AG09309 (cell line): ENCODE measurements around the gene SPIRE2.

Experiments
- DNase-seq: peaks from one replicate; pipeline ENCODE4 v3.0.0-alpha.2; 2010; ENCODE audit warnings: low read depth
- H3K4me3 ChIP-seq: 2 replicates; pipeline ENCODE4 v1.5.1; 2011; ENCODE audit warnings: mild to moderate bottlenecking, low read depth, low read length, moderate library complexity; ENCODE audit not compliant: control insufficient read depth
- CTCF ChIP-seq: IDR thresholded peaks from 2 replicates; pipeline ENCODE4 v1.5.1; 2011; ENCODE audit warnings: mild to moderate bottlenecking, low read depth, low read length, inconsistent platforms; ENCODE audit not compliant: insufficient read depth, control insufficient read depth; ENCODE audit errors: missing control alignments

The SPIRE2 gene

GRCh38 chr16:89898201-89898967 lies 70.1 kb downstream of the SPIRE2 start:
- H3K4me3 ChIP-seq = no peak overlapping the region
- DNase-seq = no peak
- TF ChIP-seq CTCF = no peak

GRCh38 chr16:89899879-89900481 lies 71.7 kb downstream of the SPIRE2 start:
- TF ChIP-seq CTCF = no peak
- no peak for DNase-seq
- H3K4me3 ChIP-seq = no peak overlapping the region

DNA sequence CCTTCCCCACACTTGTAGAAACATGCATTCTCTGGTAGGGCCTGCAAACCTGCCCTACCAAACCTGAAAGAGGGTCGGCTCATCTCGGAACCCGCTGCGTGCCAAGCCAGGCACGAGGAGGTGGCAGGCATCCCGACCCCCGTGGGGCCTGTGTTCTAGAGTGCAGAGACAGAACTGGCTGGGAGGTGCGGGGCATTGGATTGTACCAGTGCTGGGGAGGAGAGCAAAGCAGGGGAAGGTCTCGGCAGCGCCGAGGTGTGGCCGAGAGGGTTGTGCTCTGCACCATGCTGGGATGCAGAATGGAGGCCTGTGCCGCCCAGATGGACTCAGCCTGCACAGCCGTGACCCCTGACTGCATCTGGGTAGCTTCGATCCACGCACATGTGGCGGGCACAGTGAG lies 72.6 kb downstream of the SPIRE2 start:
- DNase-seq = no peak
- TF ChIP-seq CTCF = no peak
- no peak overlapping the region for H3K4me3 ChIP-seq

DNA sequence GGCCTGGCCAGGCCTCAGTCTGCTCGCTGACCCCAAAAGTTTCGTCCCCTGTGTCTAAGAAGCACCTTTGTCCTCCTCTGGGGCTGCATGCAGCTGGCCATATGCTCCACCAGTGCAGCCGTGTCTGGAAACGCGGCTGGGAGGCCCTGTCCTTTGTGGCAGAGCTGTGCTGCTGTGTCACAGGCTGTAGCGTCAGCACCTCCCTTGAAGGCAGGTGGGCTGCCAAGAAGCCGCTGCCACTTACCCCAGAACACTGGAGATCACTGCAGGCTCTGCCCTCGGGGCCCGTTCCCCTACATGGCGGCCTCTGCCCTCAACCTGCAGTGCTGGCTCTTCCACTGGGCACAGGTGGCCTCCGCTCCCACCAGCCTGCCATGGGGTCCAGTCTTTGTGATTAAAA lies 74.7 kb downstream of the SPIRE2 start:
- no peak for TF ChIP-seq CTCF
- no peak overlapping the region for H3K4me3 ChIP-seq
- DNase-seq = no peak

DNA sequence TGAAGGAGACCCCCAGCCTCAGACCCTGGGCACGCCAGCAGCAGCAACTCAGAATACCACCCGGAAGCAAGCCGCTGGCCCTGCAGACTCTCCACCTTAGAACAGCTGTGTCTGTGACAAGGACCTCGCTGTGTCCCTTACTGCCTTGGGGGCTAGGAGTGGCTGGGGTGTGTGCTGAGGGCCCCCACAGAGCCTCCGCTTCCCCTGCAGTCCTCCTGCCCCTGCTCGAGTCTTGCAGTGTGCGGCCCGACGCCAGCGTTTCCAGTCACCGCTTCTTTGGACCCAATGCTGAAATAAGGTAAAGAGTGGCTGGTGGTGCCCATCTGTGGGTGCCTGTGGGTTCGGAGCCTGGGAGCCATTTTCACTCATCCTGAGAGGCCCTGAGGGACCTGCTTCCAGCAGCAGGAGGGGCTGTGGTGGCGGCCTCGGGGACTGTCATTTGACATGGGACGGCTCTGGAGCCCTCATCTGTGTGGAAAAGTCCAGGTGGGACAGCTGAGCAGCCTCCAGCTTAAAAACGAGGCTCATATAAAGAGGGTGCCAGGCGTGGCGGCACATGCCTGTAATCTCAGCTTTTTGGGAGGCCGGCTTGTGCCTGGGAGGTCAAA lies 75.7 kb downstream of the SPIRE2 start:
- TF ChIP-seq CTCF = no peak
- no peak for DNase-seq

DNA sequence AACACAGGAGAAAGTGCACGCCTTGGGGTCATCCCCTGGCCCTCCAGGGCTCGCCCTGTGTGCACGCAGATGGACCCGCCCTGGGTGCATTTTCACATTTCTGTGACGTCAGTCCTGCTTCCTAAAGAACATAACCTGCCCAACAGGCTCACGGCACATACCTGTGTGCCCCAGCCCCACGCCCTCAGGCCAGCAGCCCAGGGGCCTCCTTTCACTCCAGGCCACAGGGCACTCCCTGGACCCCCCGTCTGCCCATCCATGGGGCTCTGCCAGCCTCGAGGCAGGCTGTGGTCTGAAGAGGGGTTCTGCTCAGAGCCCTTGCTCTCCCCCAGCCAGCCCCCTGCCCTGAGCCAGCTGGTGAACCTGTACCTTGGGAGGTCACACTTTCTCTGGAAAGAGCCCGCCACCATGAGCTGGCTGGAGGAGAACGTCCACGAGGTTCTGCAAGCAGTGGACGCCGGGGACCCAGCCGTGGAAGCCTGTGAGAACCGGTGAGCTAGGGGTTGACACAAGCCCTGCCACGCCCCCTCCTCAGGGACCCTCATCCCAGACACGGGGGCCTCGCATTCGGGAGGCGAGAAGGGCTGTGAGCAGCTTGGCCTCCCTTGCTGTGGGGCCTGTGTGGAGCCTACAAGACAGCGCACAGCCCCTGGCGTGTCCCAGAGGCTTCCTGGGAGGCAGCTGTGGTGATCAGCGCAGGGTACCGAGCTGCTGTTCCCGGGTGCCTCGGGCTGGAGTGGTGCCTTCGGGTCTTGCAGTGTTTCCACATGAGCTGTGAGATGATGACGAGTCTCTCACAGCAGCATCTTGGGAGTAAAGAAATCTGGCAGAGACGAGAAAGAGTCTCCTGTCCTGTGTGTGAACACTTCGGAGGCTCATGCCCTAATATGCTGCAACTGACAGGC lies 76.6 kb downstream of the SPIRE2 start:
- TF ChIP-seq CTCF = no peak
- H3K4me3 ChIP-seq = no peak overlapping the region
- DNase-seq = no peak

More for the DNA sequence above, 75.7 kb downstream of the SPIRE2 start:
- H3K4me3 ChIP-seq = no peak overlapping the region
